Measurements from ENCODE around the gene TENT4B.

The TENT4B gene

GRCh38 chr16:50238314-50238713, 85.2 kb downstream of the TENT4B start:
- no peak for DNase-seq

- no peak for DNase-seq
Measured at GRCh38 chr16:50238868-50239301, 85.8 kb downstream of the TENT4B start.

- peak in 1 of 2 donors; percentile 39 for DNase-seq
Measured at GRCh38 chr16:50243024-50243423, 89.9 kb downstream of the TENT4B start.

GRCh38 chr16:50244140-50244503, 91.0 kb downstream of the TENT4B start:
- DNase-seq = no peak

GRCh38 chr16:50244504-50245416, 91.7 kb downstream of the TENT4B start:
- no peak for DNase-seq

GRCh38 chr16:50245417-50246298, 92.6 kb downstream of the TENT4B start:
- peak in 1 of 2 donors; percentile 60 for DNase-seq

GRCh38 chr16:50246299-50247122, 93.4 kb downstream of the TENT4B start:
- DNase-seq = no peak

GRCh38 chr16:50247123-50247905, 94.2 kb downstream of the TENT4B start:
- no peak for DNase-seq

- no peak for DNase-seq
Measured at GRCh38 chr16:50247906-50248608, 95.0 kb downstream of the TENT4B start.

GRCh38 chr16:50248845-50249244, 95.7 kb downstream of the TENT4B start:
- no peak for DNase-seq

GRCh38 chr16:50251375-50252081, 98.4 kb downstream of the TENT4B start:
- DNase-seq = peak; percentile 60 to 62

GRCh38 chr16:50252082-50252611, 99.0 kb downstream of the TENT4B start:
- DNase-seq = no peak

GRCh38 chr16:50252874-50253513, 99.9 kb downstream of the TENT4B start:
- no peak for DNase-seq

GRCh38 chr16:50253514-50253910, 100.4 kb downstream of the TENT4B start:
- DNase-seq = no peak

- no peak for DNase-seq
Measured at GRCh38 chr16:50254072-50254471, 101.0 kb downstream of the TENT4B start.

- DNase-seq = no peak
Measured at GRCh38 chr16:50255538-50255937, 102.4 kb downstream of the TENT4B start.

GRCh38 chr16:50256604-50257003, 103.5 kb downstream of the TENT4B start:
- DNase-seq = no peak

GRCh38 chr16:50257876-50258275, 104.8 kb downstream of the TENT4B start:
- DNase-seq = no peak

- DNase-seq = no peak
Measured at GRCh38 chr16:50259334-50260205, 106.5 kb downstream of the TENT4B start.
